ENCODE results near the gene NDUFA1.
A peak's percentile ranks its signal among the peaks of the same experiment; 100 is the strongest.
"Not testable (repeated sequence)": the region's sequence is repeated elsewhere in the genome, so short reads cannot be mapped to it uniquely, and the experiment has no call there.

NDUFA1 gene

DNA sequence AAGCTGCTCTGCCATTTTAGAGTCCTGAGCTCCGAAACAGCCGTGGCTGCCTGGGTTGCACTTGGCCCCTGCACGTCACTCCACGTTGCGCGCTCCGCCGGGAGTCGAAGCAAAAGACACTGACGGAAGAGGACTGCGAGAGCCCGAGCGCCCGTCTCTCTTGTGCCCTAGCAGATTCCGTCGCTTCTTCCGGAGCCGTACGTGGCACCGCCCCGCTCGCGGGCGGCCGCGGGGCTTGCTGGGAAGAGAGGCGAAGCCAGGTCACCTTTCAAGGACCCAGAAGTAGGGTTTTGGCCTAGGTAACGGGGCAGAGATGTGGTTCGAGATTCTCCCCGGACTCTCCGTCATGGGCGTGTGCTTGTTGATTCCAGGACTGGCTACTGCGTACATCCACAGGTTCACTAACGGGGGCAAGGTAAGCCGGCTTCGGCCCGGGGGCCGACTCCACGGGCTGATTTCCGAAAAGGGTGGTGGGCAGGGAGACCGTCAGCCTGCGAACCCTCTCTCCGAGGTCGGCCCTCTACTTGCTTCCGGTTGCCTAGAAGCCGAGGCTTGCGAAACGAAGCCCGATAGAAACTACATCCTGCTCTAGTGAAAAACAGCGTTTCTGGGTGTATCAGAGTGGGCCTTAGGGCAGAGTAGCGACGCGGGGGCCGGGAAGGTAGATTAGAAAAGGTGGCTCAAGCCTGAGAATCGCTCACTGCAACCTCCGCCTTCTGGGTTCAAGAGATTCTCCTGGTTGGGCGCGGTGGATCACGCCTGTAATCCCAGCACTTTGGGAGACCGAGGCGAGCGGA lies at the start of gene NDUFA1, which contains the start of gene RNF113A:
TSS of gene NDUFA1 (plus strand) at position 234 of the 797 bp plus-strand sequence. CDS start at position 314, 80 bp downstream.
TSS of gene RNF113A (minus strand) at position 135 of the 797 bp plus-strand sequence. CDS start at position 15, 120 bp downstream.
- DNase-seq, result peak; percentile 85

DNA sequence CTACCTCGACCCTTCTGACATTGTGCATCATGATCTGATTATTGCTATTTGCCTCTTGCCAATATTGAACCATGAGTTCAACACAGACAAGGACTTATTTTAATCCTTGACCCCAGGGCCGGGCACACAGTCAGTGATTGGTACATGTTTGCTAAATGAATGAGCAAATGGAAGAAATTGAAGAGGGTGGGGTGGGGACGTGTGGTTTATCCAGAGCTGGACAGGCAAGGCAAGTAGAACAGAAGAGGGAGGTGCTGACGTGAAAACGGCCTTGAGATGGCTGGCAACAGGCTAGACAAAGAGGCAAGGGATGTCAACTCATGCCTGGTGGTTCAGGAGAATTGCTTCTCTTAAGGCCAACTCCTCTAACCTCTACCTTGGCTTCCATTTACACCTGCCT lies 47.4 kb upstream of the NDUFA1 start:
- DNase-seq, result not testable (repeated sequence)

DNA sequence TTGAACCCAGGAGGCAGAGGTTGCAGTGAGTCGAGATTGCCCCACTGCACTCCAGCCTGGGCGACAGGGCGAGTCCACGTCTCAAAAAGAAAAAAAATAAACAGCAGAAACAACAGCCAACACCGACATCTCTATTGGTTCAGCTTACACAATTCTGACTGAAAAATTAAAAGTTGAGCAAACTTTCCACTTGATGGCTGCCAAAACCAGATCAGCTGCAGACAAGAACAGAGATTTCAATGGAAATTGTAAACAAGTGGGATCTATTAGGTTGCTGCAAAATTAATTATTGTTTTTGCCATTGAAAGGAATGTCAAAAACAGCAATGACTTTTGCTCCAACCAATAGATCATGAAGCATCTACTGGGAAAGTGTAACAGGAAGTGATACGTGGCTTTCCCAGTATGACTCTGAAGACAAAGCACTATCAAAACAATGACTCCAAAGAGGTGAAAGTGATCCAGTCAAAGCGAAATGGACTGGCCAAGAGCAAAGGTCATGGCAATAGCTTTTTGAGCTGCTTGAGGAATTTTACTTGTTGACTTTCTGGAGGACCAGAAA lies 45.2 kb upstream of the NDUFA1 start:
- no peak for DNase-seq

DNA sequence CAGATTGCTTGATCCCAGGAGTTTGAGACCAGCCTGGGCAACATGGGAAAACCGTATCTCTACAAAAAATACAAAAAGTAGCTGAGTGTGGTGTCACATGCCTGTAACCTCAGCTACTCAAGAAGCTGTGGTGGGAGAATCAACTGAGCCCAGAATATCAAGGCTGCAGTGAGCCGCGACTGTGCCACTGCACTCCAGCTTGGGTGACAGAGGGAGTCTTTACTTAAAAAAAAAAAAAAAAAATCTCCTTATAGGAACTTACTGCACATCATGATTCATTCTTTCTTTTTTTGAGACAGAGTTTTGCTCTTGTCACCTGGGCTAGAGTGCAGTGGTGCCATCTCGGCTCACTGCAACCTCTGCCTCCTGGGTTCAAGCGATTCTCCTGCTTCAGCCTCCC lies 43.2 kb upstream of the NDUFA1 start:
- no peak for DNase-seq

DNA sequence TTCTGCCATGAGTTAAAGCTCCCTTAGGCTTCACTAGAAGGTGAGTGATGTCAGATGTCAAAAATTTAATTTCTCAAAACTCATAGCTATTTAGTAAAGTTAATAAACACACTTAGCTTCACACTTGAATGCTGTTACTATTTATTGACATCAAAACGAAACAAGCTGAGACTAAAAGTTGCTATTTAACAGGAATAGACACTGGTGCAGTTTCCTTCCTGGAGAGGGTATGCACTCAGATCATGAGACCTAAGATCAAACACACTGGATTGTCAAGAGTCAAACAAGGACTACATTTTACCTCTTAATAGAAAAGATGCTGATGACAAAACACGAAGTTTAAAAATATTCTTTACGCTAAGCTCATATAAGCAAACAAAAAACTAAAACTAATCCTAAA lies 37.7 kb upstream of the NDUFA1 start:
- no peak for DNase-seq

DNA sequence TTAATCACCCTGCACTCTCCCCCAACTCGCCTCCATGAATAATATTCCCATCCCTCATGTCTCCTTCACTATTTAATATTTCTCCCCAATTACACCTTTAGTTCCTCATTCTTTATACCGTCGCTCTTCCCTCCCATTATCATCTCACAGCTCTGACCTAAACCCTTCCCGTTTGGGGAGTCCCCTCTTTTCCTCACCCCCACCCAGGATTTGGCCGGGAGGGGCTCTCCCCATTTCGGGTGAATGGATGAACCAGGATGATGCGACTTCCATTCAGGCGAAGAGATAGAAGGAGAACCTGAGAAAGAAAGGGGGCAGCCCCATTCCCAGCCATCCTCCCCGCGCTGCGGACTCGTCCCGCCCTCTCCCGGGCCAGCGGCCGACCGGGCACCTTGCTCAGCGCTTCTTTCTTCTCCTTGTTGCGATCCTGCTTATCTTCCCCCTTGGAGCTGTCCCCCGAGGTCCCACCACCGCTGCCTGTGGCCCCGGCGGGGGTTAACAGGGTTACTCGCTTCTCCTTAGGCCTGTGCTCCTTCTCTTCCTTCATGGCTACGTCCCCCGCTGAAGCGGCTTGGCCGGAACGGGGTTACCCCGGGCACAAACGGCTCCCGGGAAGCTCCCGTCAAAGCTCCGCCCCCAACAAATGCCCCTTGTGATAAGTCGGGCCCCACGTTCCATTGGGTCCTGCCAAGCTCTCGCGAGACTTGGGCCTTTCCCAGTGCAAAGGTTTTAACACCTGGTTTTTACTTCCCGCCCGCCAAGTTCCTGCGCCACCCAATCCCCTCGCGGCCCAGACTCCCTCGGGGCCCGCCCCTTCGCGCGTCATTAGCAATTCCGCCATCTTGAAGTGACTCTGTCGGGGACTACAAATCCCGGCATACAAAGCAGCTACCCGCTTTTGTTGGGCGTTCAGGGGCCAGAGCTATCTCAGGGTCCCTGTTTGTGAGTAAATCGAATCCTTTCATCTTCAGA lies 19.0 kb upstream of the NDUFA1 start, which contains the start of gene UPF3B:
TSS of gene UPF3B (minus strand) at position 582 of the 972 bp plus-strand sequence. CDS start at position 547, 35 bp downstream.
- peak; percentile 94 for DNase-seq

DNA sequence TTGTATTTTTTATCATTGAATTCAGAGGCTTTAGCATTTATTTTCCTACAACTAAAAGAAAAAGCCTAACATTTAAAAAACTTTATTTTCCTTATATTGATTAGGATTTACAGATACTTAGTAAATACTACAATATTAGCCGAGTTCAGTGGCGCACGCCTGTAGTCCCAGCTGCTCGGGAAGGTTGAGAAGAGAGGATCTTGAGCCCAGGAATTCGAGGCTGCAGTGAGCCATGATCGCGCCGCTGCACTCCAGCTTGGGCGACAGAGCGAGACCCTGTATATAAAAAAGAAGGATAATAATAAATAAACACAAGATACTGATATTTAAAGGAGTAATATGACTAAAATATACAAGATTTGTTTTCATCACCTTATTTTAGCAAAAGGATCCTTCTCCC lies 18.2 kb upstream of the NDUFA1 start:
- no peak for DNase-seq

DNA sequence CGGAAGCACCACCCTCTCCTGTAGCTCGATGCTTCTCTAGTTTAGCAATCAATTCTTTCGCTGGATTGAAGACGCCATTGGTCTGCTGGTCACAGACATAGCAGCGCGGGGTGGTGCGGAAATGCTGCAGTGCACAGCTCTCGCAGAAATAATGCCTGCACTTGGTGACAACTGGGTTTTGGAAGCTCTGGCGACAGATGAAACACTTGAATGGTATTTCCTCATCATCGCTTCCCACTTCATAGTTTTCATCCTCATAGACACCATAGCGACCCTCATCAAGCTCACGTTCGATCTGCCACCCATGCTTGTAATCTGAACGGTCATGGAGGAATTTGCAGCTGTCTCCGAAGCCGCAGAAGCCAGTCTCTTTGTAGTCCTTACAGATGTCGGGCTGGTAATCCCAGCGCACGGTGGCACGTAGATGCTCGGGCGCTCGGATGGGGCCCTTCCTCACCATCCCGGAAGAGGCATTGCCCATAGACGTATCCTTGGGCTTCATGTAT lies 953 bp upstream of the NDUFA1 start:
- DNase-seq, result peak; percentile 51

DNA sequence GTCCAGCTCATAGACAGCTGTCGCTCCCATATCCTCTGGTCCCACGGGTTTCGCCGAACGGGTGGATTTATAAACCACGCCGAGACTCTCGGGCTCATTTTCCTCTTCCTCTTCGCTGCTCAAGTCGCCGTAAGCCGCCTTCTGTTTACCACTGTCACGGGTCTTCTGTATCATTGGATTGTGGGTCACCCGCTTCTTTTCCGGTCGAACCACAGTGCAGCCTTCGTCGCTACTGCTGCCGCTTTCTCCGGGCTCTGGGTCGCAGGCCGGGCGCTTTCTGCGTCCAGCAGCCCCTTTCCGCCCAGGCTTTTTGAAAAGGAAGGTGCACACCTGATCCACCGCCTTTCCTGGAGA lies 410 bp upstream of the NDUFA1 start:
- no peak for DNase-seq

DNA sequence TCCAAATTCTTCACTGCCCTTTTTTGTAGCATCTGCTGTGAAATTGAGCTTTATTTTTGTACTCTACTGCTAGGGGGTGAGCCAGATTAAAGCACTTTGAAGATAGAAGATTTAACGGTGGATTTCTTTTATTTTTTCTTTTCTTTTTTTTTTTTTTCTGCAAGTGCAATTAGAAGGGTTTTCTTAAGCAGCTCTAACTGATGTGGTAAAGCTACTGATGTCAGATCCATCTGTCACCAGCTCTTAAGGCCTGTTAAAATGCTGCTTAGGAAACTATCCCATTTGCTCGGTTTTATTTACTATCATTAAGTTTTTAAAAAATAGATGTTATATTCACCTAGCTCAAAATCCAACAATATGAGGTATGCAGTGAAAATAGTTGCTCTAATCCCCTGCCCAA lies 7.1 kb downstream of the NDUFA1 start:
- no peak for DNase-seq

DNA sequence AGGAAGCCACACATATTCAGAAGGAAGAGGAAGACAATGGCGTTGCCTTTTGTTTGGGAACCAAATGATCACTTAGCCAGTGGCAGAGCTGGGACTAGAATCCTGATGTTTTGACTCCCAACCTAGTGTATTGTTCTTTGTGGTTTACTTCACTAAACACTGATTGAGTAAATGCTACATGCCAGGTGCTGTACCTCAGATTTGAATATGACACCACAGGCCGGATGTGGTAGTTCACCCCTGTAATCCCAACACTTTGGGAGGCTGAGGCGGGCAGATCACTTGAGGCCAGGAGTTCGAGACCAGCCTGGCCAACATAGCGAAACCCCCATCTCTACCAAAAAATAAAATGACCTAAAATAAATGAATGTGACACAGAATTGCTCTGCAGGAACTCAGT lies 8.4 kb downstream of the NDUFA1 start:
- DNase-seq, result no peak

DNA sequence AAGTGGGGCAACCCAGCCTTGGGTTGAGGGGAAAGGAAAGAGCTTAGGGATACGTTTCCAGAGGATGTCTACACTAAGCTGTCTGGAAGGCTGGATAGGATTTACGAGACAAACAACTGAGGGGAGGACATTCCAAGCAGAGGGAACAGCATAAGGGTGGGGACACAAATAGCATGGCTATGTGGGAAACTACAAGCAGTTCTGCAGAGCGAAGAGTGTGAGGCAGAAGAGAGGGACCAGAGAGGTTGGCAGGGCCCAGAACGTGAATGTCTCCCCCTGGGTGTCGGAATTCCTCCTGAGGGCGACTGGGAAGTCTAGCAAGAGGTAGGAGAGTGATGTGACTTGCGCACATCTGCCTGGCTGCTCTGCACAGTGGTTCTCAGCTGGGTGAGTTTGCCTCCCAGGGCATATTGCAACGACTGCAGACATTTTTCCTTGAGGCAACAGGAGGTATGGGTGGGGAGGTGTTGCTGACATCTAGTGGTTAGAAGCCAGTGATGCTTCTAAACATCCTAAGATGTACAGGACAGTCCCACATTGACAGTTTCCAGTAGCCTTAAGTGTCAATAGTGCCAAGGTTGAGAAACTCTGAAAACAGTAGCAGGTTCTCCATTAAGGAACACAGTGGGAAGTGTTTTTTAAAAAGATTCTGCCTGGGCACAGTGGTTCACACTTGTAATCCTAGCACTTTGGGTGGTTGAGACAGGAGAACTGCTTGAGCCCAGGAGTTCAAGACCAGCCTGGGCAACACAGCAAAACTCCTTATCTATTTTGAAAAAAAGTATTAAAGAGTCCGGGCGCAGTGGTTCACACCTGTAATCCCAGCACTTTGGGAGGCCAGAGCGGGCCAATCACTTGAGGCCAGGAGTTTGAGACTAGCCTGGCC lies 9.2 kb downstream of the NDUFA1 start:
- DNase-seq, result peak; percentile 37

DNA sequence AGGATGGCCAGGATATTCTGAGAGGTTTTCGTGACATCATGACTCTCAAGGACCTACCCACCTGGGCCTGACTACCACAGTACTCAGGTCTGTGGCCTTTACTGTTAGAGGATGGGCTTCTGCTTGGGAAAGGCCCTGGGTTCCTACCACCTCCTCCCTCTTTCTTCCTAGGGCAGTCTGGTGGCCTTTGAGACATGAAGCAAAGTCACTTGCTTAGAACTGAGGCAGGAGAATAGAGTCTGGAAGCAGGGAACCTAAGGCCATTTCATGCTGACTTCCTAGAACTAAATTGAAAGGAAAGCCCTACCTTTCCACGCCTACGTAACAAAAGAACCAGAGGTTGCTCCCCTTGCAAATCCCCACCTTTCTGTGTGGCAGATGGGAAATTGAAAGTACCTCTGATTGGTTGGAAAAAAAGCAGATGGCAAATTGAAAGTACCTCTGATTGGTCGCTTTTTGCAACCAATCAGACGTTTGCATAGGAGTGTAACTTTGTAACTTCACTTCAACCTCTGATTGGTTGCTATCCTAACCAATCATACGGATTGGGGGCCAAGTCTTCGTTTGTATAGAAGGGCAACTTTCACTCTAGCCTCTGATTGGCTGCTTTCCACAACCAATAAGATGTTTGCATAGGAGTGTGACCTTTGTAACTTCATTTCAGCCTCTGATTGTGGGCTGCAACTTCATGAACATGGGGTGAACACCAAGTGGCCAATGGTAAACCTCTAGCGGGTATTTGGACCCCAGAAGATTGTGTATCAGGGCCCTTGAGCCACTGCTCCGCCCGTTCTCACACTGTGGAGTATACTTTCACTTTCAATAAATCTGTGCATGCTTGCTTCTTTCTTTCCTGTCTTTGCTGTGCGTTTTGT lies 14.2 kb downstream of the NDUFA1 start:
- no peak for DNase-seq

DNA sequence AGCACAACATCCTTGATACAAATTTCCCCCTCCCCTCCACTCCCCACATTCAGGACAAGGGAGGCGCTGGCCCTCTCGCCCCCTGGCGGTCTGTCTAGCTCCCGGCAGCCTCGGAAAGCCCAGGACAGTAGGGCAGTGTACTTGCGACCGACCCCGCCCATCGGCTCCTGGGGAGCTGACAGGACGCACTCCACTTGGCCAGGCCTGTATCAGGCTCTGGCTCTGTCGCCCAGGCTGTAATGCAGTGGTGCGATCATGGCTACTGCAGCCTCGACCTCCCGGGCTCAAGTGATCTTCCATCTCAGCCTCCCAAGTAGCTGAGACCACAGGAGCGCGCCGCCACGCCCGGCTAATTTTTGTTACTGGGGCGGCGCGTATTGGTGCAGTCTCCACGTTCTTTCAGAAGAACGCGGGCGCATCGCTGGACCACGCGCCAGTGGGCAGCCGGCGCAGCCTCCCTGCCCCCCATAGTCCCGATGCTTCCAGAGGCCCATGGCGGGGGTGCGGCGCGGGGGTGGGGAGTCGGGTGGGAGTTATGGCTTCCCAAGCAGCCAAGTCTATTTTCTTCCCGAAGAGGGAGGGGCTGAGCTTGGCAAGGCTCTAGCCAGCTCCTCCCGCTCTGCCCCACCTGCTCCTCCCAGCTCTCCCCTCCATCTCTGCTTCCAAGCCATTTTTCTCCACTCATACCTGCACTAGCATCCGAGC lies 16.2 kb downstream of the NDUFA1 start:
- peak; percentile 73 for DNase-seq

DNA sequence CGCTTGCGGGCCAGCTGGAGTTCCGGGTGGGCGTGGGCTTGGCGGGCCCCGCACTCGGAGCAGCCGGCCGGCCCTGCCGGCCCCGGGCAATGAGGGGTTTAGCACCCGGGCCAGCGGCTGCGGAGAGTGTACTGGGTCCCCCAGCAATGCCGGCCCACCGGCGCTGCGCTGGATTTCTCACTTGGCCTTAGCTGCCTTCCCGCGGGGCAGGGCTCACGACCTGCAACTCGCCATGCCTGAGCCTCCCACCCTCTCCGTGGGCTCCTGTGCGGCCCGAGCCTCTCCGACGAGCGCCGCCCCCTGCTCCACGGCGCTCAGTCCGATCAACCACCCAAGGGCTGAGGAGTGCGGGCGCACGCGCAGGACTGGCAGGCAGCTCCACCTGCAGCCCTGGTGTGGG lies 19.0 kb downstream of the NDUFA1 start:
- DNase-seq, result not testable (repeated sequence)

DNA sequence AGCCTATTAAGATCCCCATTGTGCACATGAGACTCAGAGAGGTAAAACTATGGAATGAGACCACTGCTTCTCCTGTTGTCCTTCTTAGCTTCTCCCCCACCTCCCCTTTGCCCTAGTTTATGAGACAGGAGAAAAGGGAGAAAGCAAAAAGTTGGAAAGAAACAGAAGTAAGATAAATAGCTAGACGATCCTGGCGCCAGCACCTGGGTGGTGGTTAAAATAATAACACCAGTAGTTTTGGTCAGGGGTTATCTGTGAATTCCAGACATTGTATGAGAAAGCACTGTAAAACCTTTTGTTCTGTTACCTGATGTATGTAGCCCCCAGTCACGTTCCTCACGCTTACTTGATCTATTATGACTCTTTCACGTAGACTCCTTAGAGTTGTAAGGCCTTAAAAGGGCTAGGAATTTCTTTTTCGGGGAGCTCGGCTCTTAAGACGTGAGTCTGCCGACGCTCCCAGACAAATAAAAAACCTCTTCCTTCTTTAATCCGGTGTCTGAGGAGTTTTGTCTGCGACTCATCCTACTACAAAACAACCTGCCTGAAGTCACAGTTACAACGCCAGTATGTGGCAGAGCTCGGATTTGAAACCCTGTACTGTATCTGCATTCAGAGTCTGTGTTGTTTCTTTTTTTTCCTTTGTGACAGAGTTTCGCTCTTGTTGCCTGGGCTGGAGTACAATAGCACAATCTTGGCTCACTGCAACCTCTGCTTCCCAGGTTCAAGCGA lies 20.5 kb downstream of the NDUFA1 start:
- not testable (repeated sequence) for DNase-seq

DNA sequence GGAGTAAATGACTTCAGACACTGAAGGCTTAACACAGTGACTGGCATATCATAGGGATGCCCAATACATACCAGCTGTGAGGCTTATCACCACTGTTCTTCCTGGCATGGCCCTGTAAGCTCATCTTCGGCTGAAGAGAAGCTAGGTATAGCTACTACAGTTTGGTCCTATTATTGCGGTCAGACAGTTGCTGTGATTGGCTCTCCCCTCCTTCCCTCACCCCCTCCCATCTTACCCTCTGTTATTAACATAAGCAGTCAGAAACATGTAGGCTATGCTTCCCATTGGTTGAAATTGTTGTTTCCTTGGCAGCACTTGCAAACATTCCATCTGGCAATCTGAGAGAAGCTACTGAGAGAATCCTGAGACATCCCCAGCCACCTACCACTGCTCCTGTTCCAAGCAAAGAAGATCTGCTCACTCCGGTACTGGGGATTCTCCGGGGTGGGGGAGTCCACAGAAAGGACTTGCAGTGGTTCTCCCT lies 24.3 kb downstream of the NDUFA1 start, which contains the start of gene AKAP14:
TSS of gene AKAP14 (plus strand) at position 51 of the 484 bp plus-strand sequence. CDS start 7,331 bp downstream, outside the sequence.
- no peak for DNase-seq

DNA sequence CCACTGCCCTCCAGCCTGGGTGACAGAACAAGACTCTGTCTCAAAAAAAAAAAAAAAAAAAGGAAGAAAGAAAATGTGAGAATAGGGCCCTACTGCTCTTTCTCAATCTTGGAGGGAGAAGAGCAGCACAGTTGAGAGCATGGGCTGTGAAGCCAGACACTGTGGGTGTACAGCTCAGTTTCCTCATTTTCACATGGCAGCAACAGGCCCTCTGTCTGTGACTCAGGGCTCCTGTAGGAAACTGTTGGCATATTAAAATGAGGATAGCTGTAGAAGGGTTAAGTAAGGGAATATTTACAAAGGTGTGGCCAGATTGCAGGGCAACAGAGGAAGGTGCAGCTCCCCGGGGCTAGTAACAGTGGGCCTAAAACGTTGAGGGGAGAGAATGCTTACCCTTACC lies 27.5 kb downstream of the NDUFA1 start:
- DNase-seq, result no peak

DNA sequence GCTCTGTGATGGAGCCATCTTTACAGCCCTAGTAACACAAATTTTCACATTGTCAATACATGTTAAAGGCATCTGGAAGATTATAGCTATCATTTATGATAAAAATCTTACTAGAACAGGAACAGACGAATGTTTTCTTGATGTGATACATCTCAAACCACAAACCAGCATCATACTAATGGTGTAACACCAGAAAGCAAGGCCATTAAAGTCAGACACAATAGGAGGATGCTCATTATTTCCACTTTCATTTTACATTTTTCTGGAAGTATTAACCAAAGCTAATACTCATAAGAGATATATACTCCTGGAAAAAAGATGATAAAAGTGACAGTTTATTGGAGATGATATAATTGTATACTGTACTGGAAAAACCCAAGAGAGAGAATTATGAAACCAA lies 29.3 kb downstream of the NDUFA1 start:
- DNase-seq, result no peak

All from CD4-positive, alpha-beta T cell treated with Interleukin-17A for 4 hours (primary cell).